SU-DHL-6 (cell line): Measurements from ENCODE around the gene ALKBH2.

Source experiments
- H2AFZ ChIP-seq: fragments of 200-600 bp; sonication (generic); 2 replicates; pipeline ENCODE4 v1.6.1; 2014; ENCODE audit warnings: low read depth, mild to moderate bottlenecking, moderate library complexity, mixed read lengths, antibody characterized with exemption, low read length; ENCODE audit not compliant: severe bottlenecking
- H3F3A ChIP-seq: fragments of 200-600 bp; shearing (Covaris generic); 2 replicates; pipeline ENCODE4 v1.6.0; 2016; ENCODE audit warnings: antibody characterized with exemption, mild to moderate bottlenecking; ENCODE audit not compliant: insufficient read depth
- H3K27ac ChIP-seq: fragments of 200-600 bp; sonication (generic); 2 replicates; pipeline ENCODE4 v1.5.1; 2016; ENCODE audit warnings: low read depth, mild to moderate bottlenecking, low read length, moderate library complexity, mixed read lengths
- H3K27me3 ChIP-seq: fragments of 200-600 bp; sonication (generic), shearing (Covaris generic); 2 replicates; pipeline ENCODE4 v1.6.0; 2014; ENCODE audit warnings: mild to moderate bottlenecking, low read length
- H3K36me3 ChIP-seq: fragments of 200-600 bp; sonication (generic); 2 replicates; pipeline ENCODE4 v1.6.1; 2014; ENCODE audit warnings: mild to moderate bottlenecking, low read length, mixed read lengths
- H3K4me2 ChIP-seq: fragments of 300-600, 200-600 bp; shearing (Covaris generic), sonication (generic); 2 replicates; pipeline ENCODE4 v1.6.0; 2014; ENCODE audit warnings: low read length, low read depth, mild to moderate bottlenecking; ENCODE audit not compliant: poor library complexity, severe bottlenecking
- H3K4me3 ChIP-seq: fragments of 200-600 bp; sonication (generic); 2 replicates; pipeline ENCODE4 v1.5.1; 2014; ENCODE audit warnings: antibody characterized with exemption, low read length, mild to moderate bottlenecking, mixed read lengths; ENCODE audit not compliant: insufficient read depth, poor library complexity, severe bottlenecking
- H3K79me2 ChIP-seq: fragments of 200-600 bp; sonication (generic); 2 replicates; pipeline ENCODE4 v1.6.1; 2014; ENCODE audit warnings: mild to moderate bottlenecking, low read length, moderate library complexity; ENCODE audit not compliant: insufficient read depth
- H3K9ac ChIP-seq: fragments of 200-600 bp; sonication (generic); 2 replicates; pipeline ENCODE4 v1.7.0; 2014; ENCODE audit warnings: mild to moderate bottlenecking, low read length
- H3K9me2 ChIP-seq: fragments of 200-600 bp; sonication (generic); replicated peaks from 2 replicates; pipeline ENCODE4 v1.6.1; 2014; ENCODE audit warnings: low read length; ENCODE audit not compliant: insufficient read depth
- H3K9me3 ChIP-seq: fragments of 200-600 bp; sonication (generic); 2 replicates; pipeline ENCODE4 v1.6.1; 2014; ENCODE audit warnings: low read length, mixed read lengths; ENCODE audit not compliant: insufficient read depth
- H4K20me1 ChIP-seq: fragments of 200-600 bp; sonication (generic); 2 replicates; pipeline ENCODE4 v1.6.1; 2014; ENCODE audit warnings: low read depth, mild to moderate bottlenecking, antibody characterized with exemption, low read length, moderate library complexity, mixed read lengths
- EZH2phosphoT487 ChIP-seq: fragments of 200-600 bp; sonication (generic), shearing (Covaris generic); conservative IDR thresholded peaks from 2 replicates; pipeline ENCODE4 v1.6.1; 2018; ENCODE audit warnings: mild to moderate bottlenecking, antibody characterized with exemption, low read length, moderate library complexity, mixed read lengths
- TF ChIP-seq, protein P1 (sequence below): fragments of 200-600 bp; sonication (generic); IDR thresholded peaks from one replicate; pipeline ENCODE4 v1.5.1; 2017; ENCODE audit warnings: antibody characterized with exemption, mild to moderate bottlenecking, low read length, moderate library complexity; ENCODE audit not compliant: insufficient read depth, poor library complexity, severe bottlenecking

Gene ALKBH2

DNA sequence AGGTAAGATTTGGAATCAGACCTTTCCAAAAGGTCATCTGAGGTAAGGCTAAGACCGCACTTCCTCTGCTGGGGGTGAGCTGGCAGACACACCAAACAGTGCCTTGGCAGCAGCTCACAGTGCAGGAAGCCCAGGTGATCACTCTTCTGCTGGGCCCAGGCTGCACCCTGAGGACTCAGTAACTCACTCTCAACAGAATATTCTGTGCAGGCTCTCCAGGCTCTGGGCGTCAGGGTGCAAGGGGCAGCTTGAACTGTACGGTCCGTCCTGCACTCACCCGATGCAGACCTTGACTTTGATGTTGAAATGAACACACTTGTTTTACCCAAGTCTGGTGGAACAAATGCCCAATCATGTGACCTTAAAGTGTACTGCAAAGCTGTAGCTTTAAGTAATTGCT is 6.0 kb downstream of the ALKBH2 start:
- Histone ChIP-seq H4K20me1 (no peaks in the 10 kb centered on the region), H3K9me3 (no peaks in the 10 kb centered on the region), H2AFZ (no peak overlapping the region), H3K4me2 (no peak overlapping the region), H3K9me2 (no peaks in the 10 kb centered on the region), H3F3A (peaks cover 12% of the 10 kb centered on the region; the same call in 1 of the 2 replicates), H3K4me3 (no peak overlapping the region), H3K27ac (no peak overlapping the region), H3K27me3 (no peaks in the 10 kb centered on the region), H3K36me3 (peaks cover 13% of the 10 kb centered on the region; the same call in 1 of the 2 replicates), H3K79me2 (peaks cover 8% of the 10 kb centered on the region), H3K9ac (no peak overlapping the region)
- TF ChIP-seq, protein P1, sequence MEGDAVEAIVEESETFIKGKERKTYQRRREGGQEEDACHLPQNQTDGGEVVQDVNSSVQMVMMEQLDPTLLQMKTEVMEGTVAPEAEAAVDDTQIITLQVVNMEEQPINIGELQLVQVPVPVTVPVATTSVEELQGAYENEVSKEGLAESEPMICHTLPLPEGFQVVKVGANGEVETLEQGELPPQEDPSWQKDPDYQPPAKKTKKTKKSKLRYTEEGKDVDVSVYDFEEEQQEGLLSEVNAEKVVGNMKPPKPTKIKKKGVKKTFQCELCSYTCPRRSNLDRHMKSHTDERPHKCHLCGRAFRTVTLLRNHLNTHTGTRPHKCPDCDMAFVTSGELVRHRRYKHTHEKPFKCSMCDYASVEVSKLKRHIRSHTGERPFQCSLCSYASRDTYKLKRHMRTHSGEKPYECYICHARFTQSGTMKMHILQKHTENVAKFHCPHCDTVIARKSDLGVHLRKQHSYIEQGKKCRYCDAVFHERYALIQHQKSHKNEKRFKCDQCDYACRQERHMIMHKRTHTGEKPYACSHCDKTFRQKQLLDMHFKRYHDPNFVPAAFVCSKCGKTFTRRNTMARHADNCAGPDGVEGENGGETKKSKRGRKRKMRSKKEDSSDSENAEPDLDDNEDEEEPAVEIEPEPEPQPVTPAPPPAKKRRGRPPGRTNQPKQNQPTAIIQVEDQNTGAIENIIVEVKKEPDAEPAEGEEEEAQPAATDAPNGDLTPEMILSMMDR: no peak
- TF ChIP-seq EZH2phosphoT487: no peak

DNA sequence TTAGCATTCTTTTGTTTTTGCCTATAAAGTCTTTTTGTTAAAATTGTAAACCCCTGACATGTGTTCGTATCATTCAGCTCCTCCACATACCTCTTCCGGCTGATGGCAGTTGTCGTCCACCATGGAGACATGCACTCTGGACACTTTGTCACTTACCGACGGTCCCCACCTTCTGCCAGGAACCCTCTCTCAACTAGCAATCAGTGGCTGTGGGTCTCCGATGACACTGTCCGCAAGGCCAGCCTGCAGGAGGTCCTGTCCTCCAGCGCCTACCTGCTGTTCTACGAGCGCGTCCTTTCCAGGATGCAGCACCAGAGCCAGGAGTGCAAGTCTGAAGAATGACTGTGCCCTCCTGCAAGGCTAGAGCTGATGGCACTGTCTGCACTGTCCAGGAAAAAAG is 7.7 kb downstream of the ALKBH2 start:
- Histone ChIP-seq H3F3A (peaks cover 12% of the 10 kb centered on the region; the same call in 1 of the 2 replicates), H3K36me3 (peaks cover 13% of the 10 kb centered on the region; the same call in 1 of the 2 replicates), H3K4me3 (no peak overlapping the region), H3K27me3 (no peaks in the 10 kb centered on the region), H3K9me3 (no peaks in the 10 kb centered on the region), H3K9me2 (no peaks in the 10 kb centered on the region), H3K27ac (no peak overlapping the region), H2AFZ (no peak overlapping the region), H3K4me2 (no peak overlapping the region), H4K20me1 (no peaks in the 10 kb centered on the region), H3K9ac (no peak overlapping the region), H3K79me2 (no peaks in the 10 kb centered on the region)
- TF ChIP-seq EZH2phosphoT487: no peak
- TF ChIP-seq, protein P1: no peak

DNA sequence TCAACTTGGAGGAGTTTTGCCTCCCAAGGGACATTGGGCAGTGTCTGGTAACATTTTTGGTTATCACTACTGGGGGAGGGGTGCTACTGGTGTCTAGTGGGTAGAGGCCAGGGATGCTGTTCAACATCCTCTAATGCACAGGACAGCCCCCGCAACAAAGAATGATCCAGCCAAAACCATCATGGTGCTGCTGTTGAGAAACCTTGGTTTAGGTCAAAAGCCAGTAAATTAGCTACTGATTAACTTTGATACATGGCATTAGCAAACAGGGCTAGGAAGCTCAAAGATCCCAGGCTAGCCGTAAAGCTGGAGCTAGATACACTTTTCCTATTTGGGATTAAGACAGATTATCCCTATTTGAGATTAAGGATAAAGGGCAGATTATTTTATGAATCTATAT is 8.8 kb downstream of the ALKBH2 start:
- TF ChIP-seq EZH2phosphoT487: no peak
- TF ChIP-seq, protein P1: no peak
- Histone ChIP-seq H4K20me1 (no peaks in the 10 kb centered on the region), H3K4me2 (no peak overlapping the region), H3F3A (peaks cover 12% of the 10 kb centered on the region; the same call in 1 of the 2 replicates), H3K9me2 (no peaks in the 10 kb centered on the region), H3K27me3 (no peaks in the 10 kb centered on the region), H3K79me2 (no peaks in the 10 kb centered on the region), H3K9ac (no peak overlapping the region), H3K9me3 (no peaks in the 10 kb centered on the region), H3K36me3 (peaks cover 13% of the 10 kb centered on the region; the same call in 1 of the 2 replicates), H2AFZ (no peak overlapping the region), H3K27ac (no peak overlapping the region), H3K4me3 (no peak overlapping the region)

DNA sequence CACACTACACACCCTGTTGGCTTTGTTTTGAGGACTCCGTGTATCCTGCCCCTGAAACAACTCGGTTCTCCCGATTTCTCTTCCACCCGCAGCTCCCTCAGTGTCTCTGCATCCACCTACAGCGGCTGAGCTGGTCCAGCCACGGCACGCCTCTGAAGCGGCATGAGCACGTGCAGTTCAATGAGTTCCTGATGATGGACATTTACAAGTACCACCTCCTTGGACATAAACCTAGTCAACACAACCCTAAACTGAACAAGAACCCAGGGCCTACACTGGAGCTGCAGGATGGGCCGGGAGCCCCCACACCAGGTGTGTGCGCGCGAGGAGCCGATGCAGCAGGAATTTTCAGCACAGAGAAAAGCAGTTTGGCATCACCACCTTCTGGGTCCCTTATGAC is 10.5 kb downstream of the ALKBH2 start:
- Histone ChIP-seq H3K27ac (no peak overlapping the region), H3F3A (peaks cover 12% of the 10 kb centered on the region; the same call in 1 of the 2 replicates), H3K4me3 (no peak overlapping the region), H3K4me2 (no peak overlapping the region), H4K20me1 (no peaks in the 10 kb centered on the region), H3K9ac (no peak overlapping the region), H3K27me3 (no peaks in the 10 kb centered on the region), H3K9me2 (no peaks in the 10 kb centered on the region), H2AFZ (no peak overlapping the region), H3K36me3 (peaks cover 19% of the 10 kb centered on the region; the same call in 1 of the 2 replicates), H3K9me3 (no peaks in the 10 kb centered on the region), H3K79me2 (no peaks in the 10 kb centered on the region)
- no peak for TF ChIP-seq EZH2phosphoT487
- TF ChIP-seq, protein P1: no peak
